Measurements from ENCODE around the gene SP5. TPM values are rescaled to one million over a fixed set of nuclear protein-coding genes. Genes with fewer than 3 reads are reported as not detected.

Gene SP5
- total and polyA plus RNA-seq, 5 donors from 2014 or later: not detected

DNA sequence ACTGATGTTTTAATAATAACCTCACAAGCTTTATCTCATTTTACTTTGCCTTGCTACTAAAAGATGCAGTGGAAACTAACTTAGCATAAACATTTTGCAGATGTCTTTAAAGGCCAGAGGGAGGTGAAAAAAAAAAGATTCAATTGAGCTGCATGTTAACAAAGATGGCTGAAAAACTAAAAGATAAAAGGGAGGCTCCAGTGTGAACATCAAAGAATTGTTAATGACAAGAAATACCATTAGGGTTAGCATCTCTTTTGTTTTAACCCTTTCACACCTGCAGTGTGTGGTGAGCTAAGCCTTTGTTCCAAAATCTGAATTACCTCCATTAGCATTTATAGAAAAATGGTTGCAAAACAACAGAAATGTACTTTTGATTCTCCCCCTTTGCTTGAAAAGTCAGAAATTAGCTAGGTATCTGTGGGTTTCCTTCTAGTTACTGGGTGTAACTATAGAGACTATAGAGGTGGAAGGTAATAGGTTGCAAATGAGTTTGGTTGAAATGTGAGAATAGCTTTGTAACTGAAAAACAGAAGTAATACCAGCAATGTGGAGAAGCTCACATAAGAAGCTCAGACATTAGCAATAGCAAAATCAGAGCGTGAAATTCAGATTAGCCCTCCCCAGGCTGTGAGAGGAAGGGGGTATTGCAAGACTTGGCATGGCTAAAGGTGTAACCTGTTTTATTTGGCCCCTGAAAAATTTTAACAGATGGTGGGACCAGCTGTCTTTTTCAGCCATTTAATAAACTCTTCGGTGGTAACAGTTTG, 34.8 kb upstream of the SP5 start:
- DNase-seq: no peak
- no peak overlapping the region for H3K4me3 Mint-ChIP-seq

GRCh38 chr2:170681311-170681710, 33.8 kb upstream of the SP5 start:
- Histone ChIP-seq H3K27me3 (ENCODE audit: control insufficient read depth, insufficient read depth, low read length) (no peaks in the 10 kb centered on the region), H3K4me1 (ENCODE audit: control insufficient read depth, insufficient read depth, low read length, poor library complexity, severe bottlenecking) (no peaks in the 10 kb centered on the region), H3K27ac (ENCODE audit: insufficient read depth, low read length, poor library complexity, severe bottlenecking) (no peak overlapping the region), H3K36me3 (ENCODE audit: control insufficient read depth, insufficient read depth, low read length) (no peaks in the 10 kb centered on the region), H3K4me3 (ENCODE audit: low read depth, low read length) (no peak overlapping the region), H3K9me3 (ENCODE audit: control insufficient read depth in 2 of 2, low read length in 2 of 2) (no peaks in the 10 kb centered on the region)
- DNase-seq: no peak
- no peak overlapping the region for H3K4me3 Mint-ChIP-seq
- H3K4me1 Mint-ChIP-seq: peaks cover 0 to 14% (median 0%) of the 10 kb centered on the region in 4 donors
- peaks cover 11% of the 10 kb centered on the region for H3K27me3 Mint-ChIP-seq
- ATAC-seq (ENCODE audit: low read depth in 2 of 2): no peak
- H3K27ac Mint-ChIP-seq: no peak overlapping the region
- H3K36me3 Mint-ChIP-seq: no peaks in the 10 kb centered on the region
- H3K9me3 Mint-ChIP-seq: peaks cover 0 to 1% (median 0%) of the 10 kb centered on the region in 7 donors

More for the DNA sequence above, 34.8 kb upstream of the SP5 start:
- H3K36me3 ChIP-seq (ENCODE audit: control insufficient read depth, insufficient read depth, low read length): no peaks in the 10 kb centered on the region
- ATAC-seq (ENCODE audit: low read depth in 2 of 2): no peak
- no peaks in the 10 kb centered on the region for H3K4me1 ChIP-seq (ENCODE audit: control insufficient read depth, insufficient read depth, low read length, poor library complexity, severe bottlenecking)
- Mint-ChIP-seq H3K27ac (no peak overlapping the region), H3K36me3 (no peaks in the 10 kb centered on the region), H3K9me3 (peaks cover 0 to 1% (median 0%) of the 10 kb centered on the region in 7 donors), H3K27me3 (peaks cover 11% of the 10 kb centered on the region), H3K4me1 (peaks cover 0 to 14% (median 0%) of the 10 kb centered on the region in 4 donors)
- H3K9me3 ChIP-seq (ENCODE audit: control insufficient read depth in 2 of 2, low read length in 2 of 2): no peaks in the 10 kb centered on the region
- H3K4me3 ChIP-seq (ENCODE audit: low read depth, low read length): no peak overlapping the region
- no peaks in the 10 kb centered on the region for H3K27me3 ChIP-seq (ENCODE audit: control insufficient read depth, insufficient read depth, low read length)
- H3K27ac ChIP-seq (ENCODE audit: insufficient read depth, low read length, poor library complexity, severe bottlenecking): no peak overlapping the region

DNA sequence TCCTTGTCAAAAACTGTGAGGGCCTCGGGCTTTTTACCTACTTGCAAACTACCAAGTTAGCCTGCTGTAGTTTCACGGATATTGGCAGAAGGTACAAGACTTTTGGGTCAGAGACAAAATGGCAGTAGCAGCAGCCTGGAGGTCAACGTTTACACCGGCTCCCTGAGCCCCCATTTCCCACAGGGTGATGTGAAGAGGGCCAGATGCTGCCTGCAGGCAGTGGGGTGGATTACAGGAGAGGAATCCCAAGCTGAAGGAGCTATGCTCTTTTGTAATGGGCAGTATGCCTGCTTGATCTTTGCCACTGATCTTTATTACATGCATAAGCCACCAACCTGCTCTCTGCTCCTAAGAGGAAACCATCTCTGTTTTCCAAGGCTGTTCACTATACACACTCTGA, 29.5 kb upstream of the SP5 start:
- no peak overlapping the region for H3K4me3 Mint-ChIP-seq

DNA sequence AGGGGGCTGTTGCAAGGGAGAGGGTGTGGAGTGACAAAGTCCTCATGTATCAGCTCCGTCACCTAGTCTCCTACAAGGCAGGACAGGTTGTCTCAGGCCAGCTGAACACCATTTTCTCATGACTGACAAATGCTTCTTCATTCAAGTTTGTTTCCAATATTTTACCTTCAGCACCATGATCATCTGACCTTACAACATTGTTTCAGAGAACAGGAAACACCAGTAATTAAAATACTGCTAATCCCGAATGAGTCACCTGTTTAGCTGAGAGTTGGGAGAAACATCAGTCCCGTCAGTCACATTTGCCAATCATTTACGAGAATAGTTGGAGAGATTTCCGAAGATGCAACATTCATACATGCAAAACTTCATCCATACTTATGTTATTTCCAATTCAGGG, 25.7 kb upstream of the SP5 start:
- H3K27me3 ChIP-seq (ENCODE audit: control insufficient read depth, insufficient read depth, low read length): no peaks in the 10 kb centered on the region
- no peaks in the 10 kb centered on the region for H3K4me1 ChIP-seq (ENCODE audit: control insufficient read depth, insufficient read depth, low read length, poor library complexity, severe bottlenecking)
- Mint-ChIP-seq H3K36me3 (no peaks in the 10 kb centered on the region), H3K4me1 (no peaks in the 10 kb centered on the region), H3K9me3 (peaks cover 0 to 3% (median 0%) of the 10 kb centered on the region in 7 donors), H3K27ac (no peak overlapping the region), H3K27me3 (no peaks in the 10 kb centered on the region), H3K4me3 (no peak overlapping the region)
- no peak for ATAC-seq (ENCODE audit: low read depth in 2 of 2)
- no peak for DNase-seq
- no peak overlapping the region for H3K27ac ChIP-seq (ENCODE audit: insufficient read depth, low read length, poor library complexity, severe bottlenecking)
- no peaks in the 10 kb centered on the region for H3K9me3 ChIP-seq (ENCODE audit: control insufficient read depth in 2 of 2, low read length in 2 of 2)
- no peak overlapping the region for H3K4me3 ChIP-seq (ENCODE audit: low read depth, low read length)
- H3K36me3 ChIP-seq (ENCODE audit: control insufficient read depth, insufficient read depth, low read length): no peaks in the 10 kb centered on the region

More for the DNA sequence above, 29.5 kb upstream of the SP5 start:
- no peaks in the 10 kb centered on the region for H3K9me3 ChIP-seq (ENCODE audit: control insufficient read depth in 2 of 2, low read length in 2 of 2)
- H3K4me3 ChIP-seq (ENCODE audit: low read depth, low read length): no peak overlapping the region
- H3K36me3 ChIP-seq (ENCODE audit: control insufficient read depth, insufficient read depth, low read length): no peaks in the 10 kb centered on the region
- no peaks in the 10 kb centered on the region for H3K27me3 ChIP-seq (ENCODE audit: control insufficient read depth, insufficient read depth, low read length)
- Mint-ChIP-seq H3K9me3 (peaks cover 0 to 1% (median 0%) of the 10 kb centered on the region in 7 donors), H3K27me3 (peaks cover 7% of the 10 kb centered on the region), H3K4me1 (no peaks in the 10 kb centered on the region), H3K27ac (no peak overlapping the region), H3K36me3 (no peaks in the 10 kb centered on the region)
- DNase-seq: no peak
- no peaks in the 10 kb centered on the region for H3K4me1 ChIP-seq (ENCODE audit: control insufficient read depth, insufficient read depth, low read length, poor library complexity, severe bottlenecking)
- ATAC-seq (ENCODE audit: low read depth in 2 of 2): no peak
- H3K27ac ChIP-seq (ENCODE audit: insufficient read depth, low read length, poor library complexity, severe bottlenecking): no peak overlapping the region

DNA sequence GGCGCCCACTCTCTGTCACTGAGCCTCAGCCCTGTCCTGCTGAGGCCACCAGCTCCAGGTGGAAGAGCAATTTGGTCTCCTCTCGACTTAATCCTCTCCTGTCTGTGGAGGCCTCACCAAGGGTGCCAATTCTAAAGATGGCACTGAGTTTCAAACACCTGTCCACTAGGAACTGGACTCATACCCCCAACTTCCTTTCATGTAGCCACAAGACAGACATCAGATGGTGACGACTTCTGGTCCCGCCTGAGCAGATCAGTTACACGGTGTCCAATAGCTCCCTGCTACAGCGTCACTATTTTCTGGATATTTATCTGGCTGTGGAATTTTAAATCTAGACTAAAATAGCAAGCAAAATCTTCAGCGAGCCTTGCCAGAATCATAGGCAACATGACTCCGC, 24.5 kb upstream of the SP5 start:
- Mint-ChIP-seq H3K9me3 (peaks cover 0 to 1% (median 0%) of the 10 kb centered on the region in 7 donors), H3K4me3 (no peak overlapping the region), H3K27me3 (no peaks in the 10 kb centered on the region), H3K27ac (no peak overlapping the region), H3K36me3 (no peaks in the 10 kb centered on the region), H3K4me1 (no peaks in the 10 kb centered on the region)
- no peak for DNase-seq
- no peak for ATAC-seq (ENCODE audit: low read depth in 2 of 2)
- Histone ChIP-seq H3K9me3 (ENCODE audit: control insufficient read depth in 2 of 2, low read length in 2 of 2) (no peaks in the 10 kb centered on the region), H3K36me3 (ENCODE audit: control insufficient read depth, insufficient read depth, low read length) (no peaks in the 10 kb centered on the region), H3K4me1 (ENCODE audit: control insufficient read depth, insufficient read depth, low read length, poor library complexity, severe bottlenecking) (no peaks in the 10 kb centered on the region), H3K4me3 (ENCODE audit: low read depth, low read length) (no peak overlapping the region), H3K27me3 (ENCODE audit: control insufficient read depth, insufficient read depth, low read length) (no peaks in the 10 kb centered on the region), H3K27ac (ENCODE audit: insufficient read depth, low read length, poor library complexity, severe bottlenecking) (no peak overlapping the region)

DNA sequence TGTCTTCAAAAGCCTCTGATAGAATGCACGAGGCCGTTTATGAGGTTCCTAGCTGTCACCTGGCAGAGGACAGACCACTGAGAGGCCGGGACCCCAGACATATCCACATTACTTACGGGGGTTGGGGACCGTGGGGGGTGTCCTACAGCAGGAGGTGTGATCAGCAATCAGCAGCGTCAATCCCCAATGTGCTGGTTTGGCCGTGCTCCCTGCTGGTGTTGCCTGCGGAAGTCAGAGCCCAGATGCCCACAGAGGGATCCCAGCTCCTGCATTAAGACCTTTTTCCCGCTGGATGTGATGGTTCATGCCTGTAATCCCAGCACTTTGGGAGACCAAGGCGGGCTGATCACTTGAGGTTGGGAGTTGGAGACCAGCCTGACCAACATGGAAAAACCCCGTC, 20.8 kb upstream of the SP5 start:
- Histone ChIP-seq H3K27ac (ENCODE audit: insufficient read depth, low read length, poor library complexity, severe bottlenecking) (no peak overlapping the region), H3K36me3 (ENCODE audit: control insufficient read depth, insufficient read depth, low read length) (no peaks in the 10 kb centered on the region), H3K9me3 (ENCODE audit: control insufficient read depth in 2 of 2, low read length in 2 of 2) (no peaks in the 10 kb centered on the region), H3K4me1 (ENCODE audit: control insufficient read depth, insufficient read depth, low read length, poor library complexity, severe bottlenecking) (no peaks in the 10 kb centered on the region), H3K27me3 (ENCODE audit: control insufficient read depth, insufficient read depth, low read length) (peaks cover 2% of the 10 kb centered on the region), H3K4me3 (ENCODE audit: low read depth, low read length) (no peak overlapping the region)
- DNase-seq (no peak), ATAC-seq (ENCODE audit: low read depth in 2 of 2) (no peak)
- Mint-ChIP-seq H3K27ac (no peak overlapping the region), H3K27me3 (no peaks in the 10 kb centered on the region), H3K9me3 (peaks cover 0 to 3% (median 0%) of the 10 kb centered on the region in 7 donors), H3K4me3 (no peak overlapping the region), H3K36me3 (no peaks in the 10 kb centered on the region), H3K4me1 (no peaks in the 10 kb centered on the region)

DNA sequence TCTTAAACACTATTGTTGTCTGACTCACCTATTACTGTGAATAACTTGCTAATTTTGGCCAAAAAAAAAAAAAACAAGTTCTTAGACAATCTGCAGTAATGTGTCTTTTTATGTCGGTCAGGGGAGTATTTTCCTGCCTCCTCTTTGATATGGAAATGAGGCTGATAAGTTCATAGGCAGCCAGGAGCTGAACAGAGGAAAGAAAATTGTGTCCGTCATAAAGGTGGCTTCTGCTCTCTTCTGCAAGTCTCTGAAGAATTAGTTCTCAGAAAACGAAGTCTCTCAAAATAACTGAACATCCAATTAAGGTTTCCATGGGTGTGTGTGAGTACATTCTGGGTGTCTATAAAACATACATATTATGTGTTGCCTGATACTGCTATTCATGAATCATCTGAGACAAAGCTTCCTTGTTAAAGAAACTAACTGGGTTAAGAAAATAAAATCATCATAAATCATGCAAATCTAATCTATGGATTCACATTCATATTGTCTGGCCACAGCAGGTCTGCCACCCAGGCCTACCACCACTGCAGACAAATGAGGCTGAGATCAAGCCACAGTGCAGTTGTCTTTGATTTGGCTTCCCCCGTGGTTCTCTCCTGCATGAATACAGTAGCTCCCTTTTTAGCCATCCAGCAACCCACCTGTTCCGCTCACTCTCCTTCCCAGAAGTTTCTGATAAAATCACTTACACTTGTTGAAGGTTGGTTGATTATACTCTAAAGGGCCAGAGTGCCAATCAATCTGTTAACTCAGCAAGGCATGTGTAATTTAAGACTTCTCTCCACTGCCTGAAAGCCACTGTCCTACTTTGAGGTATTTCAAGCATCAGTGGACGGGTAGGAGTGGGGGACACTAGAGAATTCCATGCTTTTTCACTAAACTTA, 19.4 kb upstream of the SP5 start:
- Mint-ChIP-seq H3K27ac (no peak overlapping the region), H3K4me1 (no peaks in the 10 kb centered on the region), H3K4me3 (no peak overlapping the region), H3K9me3 (peaks cover 0 to 3% (median 0%) of the 10 kb centered on the region in 7 donors), H3K27me3 (no peaks in the 10 kb centered on the region), H3K36me3 (no peaks in the 10 kb centered on the region)
- no peak for DNase-seq
- Histone ChIP-seq H3K27me3 (ENCODE audit: control insufficient read depth, insufficient read depth, low read length) (peaks cover 5% of the 10 kb centered on the region), H3K9me3 (ENCODE audit: control insufficient read depth in 2 of 2, low read length in 2 of 2) (no peaks in the 10 kb centered on the region), H3K27ac (ENCODE audit: insufficient read depth, low read length, poor library complexity, severe bottlenecking) (no peak overlapping the region), H3K4me3 (ENCODE audit: low read depth, low read length) (no peak overlapping the region), H3K4me1 (ENCODE audit: control insufficient read depth, insufficient read depth, low read length, poor library complexity, severe bottlenecking) (no peaks in the 10 kb centered on the region), H3K36me3 (ENCODE audit: control insufficient read depth, insufficient read depth, low read length) (no peaks in the 10 kb centered on the region)
- no peak for ATAC-seq (ENCODE audit: low read depth in 2 of 2)
